ENCODE results near the gene RSL1D1.

- TF ChIP-seq POLR2A (IDR thresholded peaks at IDR 0.05; ENCODE audit: low read length) (no peak), GATA1 (IDR thresholded peaks at IDR 0.05; ENCODE audit: low read depth, low read length) (no peak)
Measured at GRCh38 chr16:11794996-11795886, 56.1 kb downstream of the RSL1D1 start.
